BE2C (cell line): Measurements from ENCODE around the gene LAMC3.

Experiments used
- DNase-seq: peaks from one replicate; pipeline ENCODE4 v3.0.0-alpha.2; 2020
- H3K27me3 ChIP-seq: fragments of 250-450 bp; sonication (Bioruptor Pico); 2 replicates; pipeline ENCODE4 v1.5.1; 2020; ENCODE audit warnings: mild to moderate bottlenecking
- H3K36me3 ChIP-seq: fragments of 250-450 bp; sonication (Bioruptor Pico); 2 replicates; pipeline ENCODE4 v1.5.1; 2020; ENCODE audit warnings: mild to moderate bottlenecking
- H3K4me1 ChIP-seq: fragments of 250-450 bp; sonication (Bioruptor Pico); 2 replicates; pipeline ENCODE4 v1.5.1; 2020
- H3K4me3 ChIP-seq: 2 replicates; pipeline ENCODE4 v1.5.1; 2011; ENCODE audit warnings: low read depth, low read length
- H3K9me3 ChIP-seq: fragments of 250-450 bp; sonication (Bioruptor Pico); 2 replicates; pipeline ENCODE4 v1.5.1; 2020
- CTCF ChIP-seq: IDR thresholded peaks from 2 replicates; pipeline ENCODE4 v1.5.1; 2012; ENCODE audit warnings: mild to moderate bottlenecking, low read depth, low read length

LAMC3 gene

GRCh38 chr9:130975932-130976841 is 32.8 kb upstream of the LAMC3 start:
- TF ChIP-seq CTCF = no peak
- DNase-seq = no peak
- no peak overlapping the region for H3K4me3 ChIP-seq
- H3K36me3 ChIP-seq = no peaks in the 10 kb centered on the region
- H3K9me3 ChIP-seq = peaks cover 5% of the 10 kb centered on the region; the same call in 1 of the 2 replicates
- H3K27me3 ChIP-seq = 0 out of 2 replicates have a peak, but pooled peaks cover 6% of the 10 kb centered on the region
- H3K4me1 ChIP-seq = no peaks in the 10 kb centered on the region; the same call in 1 of the 2 replicates

GRCh38 chr9:130977811-130978221 is 31.2 kb upstream of the LAMC3 start:
- no peak for DNase-seq
- Histone ChIP-seq H3K36me3 (no peaks in the 10 kb centered on the region), H3K27me3 (0 out of 2 replicates have a peak, but pooled peaks cover 6% of the 10 kb centered on the region), H3K4me1 (no peaks in the 10 kb centered on the region; the same call in 1 of the 2 replicates), H3K9me3 (peaks cover 5% of the 10 kb centered on the region; the same call in 1 of the 2 replicates), H3K4me3 (no peak overlapping the region)
- TF ChIP-seq CTCF = no peak

- H3K27me3 ChIP-seq = no peaks in the 10 kb centered on the region
- H3K4me3 ChIP-seq = no peak overlapping the region
- H3K36me3 ChIP-seq = no peaks in the 10 kb centered on the region
- DNase-seq = no peak
- no peaks in the 10 kb centered on the region; the same call in 1 of the 2 replicates for H3K4me1 ChIP-seq
- no peak for TF ChIP-seq CTCF
- H3K9me3 ChIP-seq = peaks cover 5% of the 10 kb centered on the region; the same call in 1 of the 2 replicates
Measured at GRCh38 chr9:130979591-130980385, 29.2 kb upstream of the LAMC3 start.

- H3K27me3 ChIP-seq = no peaks in the 10 kb centered on the region
- no peak overlapping the region for H3K4me3 ChIP-seq
- no peaks in the 10 kb centered on the region for H3K9me3 ChIP-seq
- no peak for TF ChIP-seq CTCF
- no peaks in the 10 kb centered on the region; the same call in 1 of the 2 replicates for H3K4me1 ChIP-seq
- no peaks in the 10 kb centered on the region for H3K36me3 ChIP-seq
- no peak for DNase-seq
Measured at GRCh38 chr9:130980526-130980925, 28.4 kb upstream of the LAMC3 start.

- no peak for TF ChIP-seq CTCF
- Histone ChIP-seq H3K27me3 (no peaks in the 10 kb centered on the region), H3K9me3 (no peaks in the 10 kb centered on the region), H3K4me1 (no peaks in the 10 kb centered on the region; the same call in 1 of the 2 replicates), H3K36me3 (no peaks in the 10 kb centered on the region), H3K4me3 (no peak overlapping the region)
- DNase-seq = no peak
Measured at GRCh38 chr9:130981002-130981755, 27.8 kb upstream of the LAMC3 start.
